ENCODE measurements around the gene SMIM41. TPM values are rescaled to one million over a fixed set of nuclear protein-coding genes. Genes with fewer than 3 reads are reported as not detected.

SMIM41 gene
- total and polyA plus RNA-seq, 10 of the 15 experiments (the other 5 are each of a cell fraction or from before 2014, with no cell fraction given): not detected

DNA sequence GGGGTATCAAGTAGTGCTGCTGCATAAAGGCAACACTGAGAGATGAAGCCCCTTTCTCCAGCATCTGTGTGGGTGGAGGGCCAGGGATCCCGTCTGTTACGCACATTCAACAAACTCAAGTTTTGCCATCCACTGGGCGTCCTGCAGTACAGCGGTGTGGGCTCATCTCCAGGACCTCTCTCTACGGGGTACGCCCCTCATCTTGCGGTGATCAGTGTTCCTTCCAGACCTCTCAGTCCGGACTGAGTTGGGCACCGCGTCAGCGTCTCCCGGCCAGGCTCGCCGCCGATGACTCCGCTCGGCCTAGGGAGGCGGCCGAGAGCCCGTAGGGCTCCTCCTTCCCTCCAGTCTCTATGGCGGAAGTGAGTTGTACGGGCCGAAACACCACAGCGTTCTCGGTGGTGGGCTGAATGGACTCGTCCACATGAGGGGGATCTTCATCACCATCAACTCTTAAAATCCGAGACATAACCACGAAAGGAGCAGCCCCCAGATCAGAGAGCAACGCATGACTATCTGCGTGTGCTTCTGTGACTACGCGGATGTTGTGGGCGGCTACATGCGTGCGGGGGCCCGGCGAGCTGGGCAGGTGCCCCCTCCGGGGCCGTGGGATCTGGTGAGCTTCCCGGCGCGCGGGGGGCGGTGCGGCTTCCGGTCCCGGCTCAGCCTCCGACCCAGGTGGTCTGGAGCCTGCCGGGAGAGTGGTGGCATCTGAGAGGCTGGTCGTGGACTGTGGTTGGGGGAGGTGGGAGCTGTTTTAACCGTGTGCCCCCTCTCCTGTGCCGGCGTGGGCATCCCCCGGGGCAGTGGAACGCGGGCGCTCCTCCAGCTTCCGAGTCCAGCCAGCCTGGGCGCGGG is 9.9 kb upstream of the SMIM41 start, which contains the start of gene ATG101 (continued):
- TF ChIP-seq SRF (IDR thresholded peaks at IDR 0.05; ENCODE audit: low read depth in 2 of 2, low read length in 2 of 2) (peak; percentile 77 to 79), KDM1A (IDR thresholded peaks at IDR 0.05; ENCODE audit: borderline replicate concordance) (no peak), RELA (IDR thresholded peaks at IDR 0.05; ENCODE audit: borderline replicate concordance, partially characterized antibody) (peak; percentile 90), ZSCAN29 (IDR thresholded peaks at IDR 0.05) (no peak), SREBF2 (IDR thresholded peaks at IDR 0.05; ENCODE audit: low read length) (peak; percentile 32; the same call in 1 of the 2 replicates), JUND (IDR thresholded peaks at IDR 0.05; ENCODE audit: low read depth, low read length) (peak; percentile 100), EGR1 (IDR thresholded peaks at IDR 0.05; ENCODE audit: borderline replicate concordance in 1 of 2, low read depth in 2 of 2, low read length in 2 of 2) (peak; percentile 78 to 93), PAX8 (IDR thresholded peaks at IDR 0.05) (no peak), CEBPB (IDR thresholded peaks at IDR 0.05; ENCODE audit: borderline replicate concordance in 1 of 2, low read depth in 2 of 2, low read length in 2 of 2) (no peak), SMC3 (IDR thresholded peaks at IDR 0.05; ENCODE audit: borderline replicate concordance, low read length) (no peak; the same call in none of the 2 replicates), ZNF274 (IDR thresholded peaks at IDR 0.05; ENCODE audit: insufficient read depth, insufficient read length) (no peak), DPF2 (IDR thresholded peaks at IDR 0.05) (peak; percentile 83), JUNB (IDR thresholded peaks at IDR 0.05) (0 out of 2 replicates have a peak, but pooled peaks have one; percentile 10), FOXK2 (IDR thresholded peaks at IDR 0.05) (peak; percentile 100), STAT1 (conservative IDR thresholded peaks at IDR 0.05) (peak; percentile 99), IKZF1 (conservative IDR thresholded peaks at IDR 0.05) (peak; percentile 96), YBX1 (IDR thresholded peaks at IDR 0.05) (no peak), CBX5 (IDR thresholded peaks at IDR 0.05; ENCODE audit: low read depth) (no peak; the same call in 1 of the 2 replicates)
- TF ChIP-seq, protein P1, sequence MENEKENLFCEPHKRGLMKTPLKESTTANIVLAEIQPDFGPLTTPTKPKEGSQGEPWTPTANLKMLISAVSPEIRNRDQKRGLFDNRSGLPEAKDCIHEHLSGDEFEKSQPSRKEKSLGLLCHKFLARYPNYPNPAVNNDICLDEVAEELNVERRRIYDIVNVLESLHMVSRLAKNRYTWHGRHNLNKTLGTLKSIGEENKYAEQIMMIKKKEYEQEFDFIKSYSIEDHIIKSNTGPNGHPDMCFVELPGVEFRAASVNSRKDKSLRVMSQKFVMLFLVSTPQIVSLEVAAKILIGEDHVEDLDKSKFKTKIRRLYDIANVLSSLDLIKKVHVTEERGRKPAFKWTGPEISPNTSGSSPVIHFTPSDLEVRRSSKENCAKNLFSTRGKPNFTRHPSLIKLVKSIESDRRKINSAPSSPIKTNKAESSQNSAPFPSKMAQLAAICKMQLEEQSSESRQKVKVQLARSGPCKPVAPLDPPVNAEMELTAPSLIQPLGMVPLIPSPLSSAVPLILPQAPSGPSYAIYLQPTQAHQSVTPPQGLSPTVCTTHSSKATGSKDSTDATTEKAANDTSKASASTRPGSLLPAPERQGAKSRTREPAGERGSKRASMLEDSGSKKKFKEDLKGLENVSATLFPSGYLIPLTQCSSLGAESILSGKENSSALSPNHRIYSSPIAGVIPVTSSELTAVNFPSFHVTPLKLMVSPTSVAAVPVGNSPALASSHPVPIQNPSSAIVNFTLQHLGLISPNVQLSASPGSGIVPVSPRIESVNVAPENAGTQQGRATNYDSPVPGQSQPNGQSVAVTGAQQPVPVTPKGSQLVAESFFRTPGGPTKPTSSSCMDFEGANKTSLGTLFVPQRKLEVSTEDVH (IDR thresholded peaks at IDR 0.05; ENCODE audit: low read depth, partially characterized antibody): peak; percentile 72
- TF ChIP-seq, protein P2, sequence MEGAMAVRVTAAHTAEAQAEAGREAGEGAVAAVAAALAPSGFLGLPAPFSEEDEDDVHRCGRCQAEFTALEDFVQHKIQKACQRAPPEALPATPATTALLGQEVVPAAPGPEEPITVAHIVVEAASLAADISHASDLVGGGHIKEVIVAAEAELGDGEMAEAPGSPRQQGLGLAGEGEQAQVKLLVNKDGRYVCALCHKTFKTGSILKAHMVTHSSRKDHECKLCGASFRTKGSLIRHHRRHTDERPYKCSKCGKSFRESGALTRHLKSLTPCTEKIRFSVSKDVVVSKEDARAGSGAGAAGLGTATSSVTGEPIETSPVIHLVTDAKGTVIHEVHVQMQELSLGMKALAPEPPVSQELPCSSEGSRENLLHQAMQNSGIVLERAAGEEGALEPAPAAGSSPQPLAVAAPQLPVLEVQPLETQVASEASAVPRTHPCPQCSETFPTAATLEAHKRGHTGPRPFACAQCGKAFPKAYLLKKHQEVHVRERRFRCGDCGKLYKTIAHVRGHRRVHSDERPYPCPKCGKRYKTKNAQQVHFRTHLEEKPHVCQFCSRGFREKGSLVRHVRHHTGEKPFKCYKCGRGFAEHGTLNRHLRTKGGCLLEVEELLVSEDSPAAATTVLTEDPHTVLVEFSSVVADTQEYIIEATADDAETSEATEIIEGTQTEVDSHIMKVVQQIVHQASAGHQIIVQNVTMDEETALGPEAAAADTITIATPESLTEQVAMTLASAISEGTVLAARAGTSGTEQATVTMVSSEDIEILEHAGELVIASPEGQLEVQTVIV (IDR thresholded peaks at IDR 0.05; ENCODE audit: borderline replicate concordance, partially characterized antibody): peak; percentile 96
- TF ChIP-seq, protein P3, sequence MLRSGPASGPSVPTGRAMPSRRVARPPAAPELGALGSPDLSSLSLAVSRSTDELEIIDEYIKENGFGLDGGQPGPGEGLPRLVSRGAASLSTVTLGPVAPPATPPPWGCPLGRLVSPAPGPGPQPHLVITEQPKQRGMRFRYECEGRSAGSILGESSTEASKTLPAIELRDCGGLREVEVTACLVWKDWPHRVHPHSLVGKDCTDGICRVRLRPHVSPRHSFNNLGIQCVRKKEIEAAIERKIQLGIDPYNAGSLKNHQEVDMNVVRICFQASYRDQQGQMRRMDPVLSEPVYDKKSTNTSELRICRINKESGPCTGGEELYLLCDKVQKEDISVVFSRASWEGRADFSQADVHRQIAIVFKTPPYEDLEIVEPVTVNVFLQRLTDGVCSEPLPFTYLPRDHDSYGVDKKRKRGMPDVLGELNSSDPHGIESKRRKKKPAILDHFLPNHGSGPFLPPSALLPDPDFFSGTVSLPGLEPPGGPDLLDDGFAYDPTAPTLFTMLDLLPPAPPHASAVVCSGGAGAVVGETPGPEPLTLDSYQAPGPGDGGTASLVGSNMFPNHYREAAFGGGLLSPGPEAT (IDR thresholded peaks at IDR 0.05; ENCODE audit: low read depth): peak; percentile 99
- TF ChIP-seq, protein P4, sequence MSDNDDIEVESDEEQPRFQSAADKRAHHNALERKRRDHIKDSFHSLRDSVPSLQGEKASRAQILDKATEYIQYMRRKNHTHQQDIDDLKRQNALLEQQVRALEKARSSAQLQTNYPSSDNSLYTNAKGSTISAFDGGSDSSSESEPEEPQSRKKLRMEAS (IDR thresholded peaks at IDR 0.05; ENCODE audit: low read depth, low read length): peak; percentile 69; the same call in 1 of the 2 replicates
